Measurements from ENCODE around the gene TRIM8. TPM values are rescaled to one million over a fixed set of nuclear protein-coding genes. Genes with fewer than 3 reads are reported as not detected.
A peak's percentile ranks its signal among the peaks of the same experiment; 100 is the strongest.

Gene TRIM8
- 69.2 and 73.4 TPM in 2 replicates for total RNA-seq (2014; rRNA removed; shearing (Covaris generic); ENCODE audit: low replicate concordance)

DNA sequence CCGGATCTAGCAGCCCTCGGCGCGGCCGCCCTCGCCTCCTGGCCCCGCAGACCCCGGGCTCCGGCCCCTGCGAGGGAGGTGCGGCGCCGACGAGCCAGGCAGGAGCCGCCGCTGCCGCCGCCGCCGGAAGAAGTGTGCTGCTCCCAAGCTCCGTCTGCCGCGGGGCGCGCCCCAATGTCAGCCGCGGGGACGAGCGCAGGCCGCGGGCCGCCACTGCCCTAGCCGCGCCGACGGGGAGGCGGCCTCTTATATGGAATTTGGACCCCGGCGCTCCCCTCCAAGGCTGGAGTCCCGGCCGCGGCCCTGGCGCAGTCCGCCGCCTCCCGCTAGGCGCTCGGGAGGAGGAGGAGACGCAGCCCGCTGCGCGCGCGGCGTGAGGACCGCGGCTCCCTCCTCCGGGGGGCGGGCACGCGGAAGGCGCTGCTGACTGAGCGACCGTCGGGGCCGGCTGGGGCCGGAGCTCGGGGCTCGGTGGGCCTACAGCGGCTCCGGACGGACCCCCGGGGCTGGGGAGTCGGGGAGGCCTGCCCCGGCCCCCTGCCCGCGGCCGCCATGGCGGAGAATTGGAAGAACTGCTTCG, at the start of gene TRIM8:
TSS of gene TRIM8 (plus strand) at position 414 of the 580 bp plus-strand sequence. CDS start at position 553, 139 bp downstream.
- in situ Hi-C loops (cut with HindIII; ENCODE audit: low pct_unique_long_range_greater_than_20kb, low sequenced_read_pairs): no loop called here
- peak; percentile 56 for DNase-seq (ENCODE audit: low read depth)

- in situ Hi-C loops (cut with HindIII; ENCODE audit: low pct_unique_long_range_greater_than_20kb, low sequenced_read_pairs): no loop called here
- no peak for DNase-seq (ENCODE audit: low read depth)
Observed at GRCh38 chr10:102595293-102595692, 49.0 kb upstream of the TRIM8 start.

DNA sequence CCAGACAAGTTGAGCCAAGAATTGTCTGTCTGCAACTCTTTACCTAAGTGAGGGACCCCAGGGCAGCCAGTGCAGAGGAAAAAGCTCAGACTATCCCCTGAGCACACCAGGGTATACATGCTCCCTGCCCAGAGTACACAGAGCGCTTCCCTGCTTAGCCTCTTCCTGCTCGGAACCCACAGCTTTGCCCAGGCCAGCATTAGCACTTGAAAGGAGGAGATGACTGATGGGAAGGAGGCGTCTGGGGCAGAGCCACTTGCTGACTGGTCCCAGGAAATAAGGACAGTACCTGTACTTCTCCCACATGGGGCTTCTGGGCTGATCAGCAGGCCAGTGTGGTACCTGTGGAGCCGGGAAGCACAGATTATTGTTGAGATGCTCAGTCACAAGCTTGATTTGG, 48.4 kb upstream of the TRIM8 start:
- DNase-seq (ENCODE audit: low read depth): no peak
- in situ Hi-C loops (cut with HindIII; ENCODE audit: low pct_unique_long_range_greater_than_20kb, low sequenced_read_pairs): no loop called here

DNA sequence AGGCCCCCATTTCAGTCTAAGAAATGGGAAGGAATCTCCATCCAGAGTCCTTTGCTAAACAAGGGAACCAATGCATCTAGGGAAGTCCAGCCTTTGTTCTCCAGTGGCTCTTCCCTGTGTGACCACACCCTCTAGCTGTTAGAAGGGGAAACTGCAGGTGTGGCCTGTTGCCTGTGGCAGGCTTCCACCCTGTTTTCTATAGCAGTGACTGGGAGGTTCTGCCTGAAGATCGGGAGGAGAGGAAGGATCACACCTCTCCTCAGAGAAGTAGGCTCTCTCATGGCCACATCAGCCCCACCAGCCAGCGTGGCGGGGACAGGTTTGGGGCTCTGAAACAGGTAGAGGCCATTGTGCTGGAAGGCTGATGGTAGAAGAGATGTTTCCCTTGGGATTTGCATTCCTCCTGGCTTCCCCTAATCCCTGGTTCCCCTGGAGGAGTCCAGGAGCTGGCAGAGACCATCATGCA, 47.7 kb upstream of the TRIM8 start:
- in situ Hi-C loops (cut with HindIII; ENCODE audit: low pct_unique_long_range_greater_than_20kb, low sequenced_read_pairs): no loop called here
- peak; percentile 50 for DNase-seq (ENCODE audit: low read depth)

DNA sequence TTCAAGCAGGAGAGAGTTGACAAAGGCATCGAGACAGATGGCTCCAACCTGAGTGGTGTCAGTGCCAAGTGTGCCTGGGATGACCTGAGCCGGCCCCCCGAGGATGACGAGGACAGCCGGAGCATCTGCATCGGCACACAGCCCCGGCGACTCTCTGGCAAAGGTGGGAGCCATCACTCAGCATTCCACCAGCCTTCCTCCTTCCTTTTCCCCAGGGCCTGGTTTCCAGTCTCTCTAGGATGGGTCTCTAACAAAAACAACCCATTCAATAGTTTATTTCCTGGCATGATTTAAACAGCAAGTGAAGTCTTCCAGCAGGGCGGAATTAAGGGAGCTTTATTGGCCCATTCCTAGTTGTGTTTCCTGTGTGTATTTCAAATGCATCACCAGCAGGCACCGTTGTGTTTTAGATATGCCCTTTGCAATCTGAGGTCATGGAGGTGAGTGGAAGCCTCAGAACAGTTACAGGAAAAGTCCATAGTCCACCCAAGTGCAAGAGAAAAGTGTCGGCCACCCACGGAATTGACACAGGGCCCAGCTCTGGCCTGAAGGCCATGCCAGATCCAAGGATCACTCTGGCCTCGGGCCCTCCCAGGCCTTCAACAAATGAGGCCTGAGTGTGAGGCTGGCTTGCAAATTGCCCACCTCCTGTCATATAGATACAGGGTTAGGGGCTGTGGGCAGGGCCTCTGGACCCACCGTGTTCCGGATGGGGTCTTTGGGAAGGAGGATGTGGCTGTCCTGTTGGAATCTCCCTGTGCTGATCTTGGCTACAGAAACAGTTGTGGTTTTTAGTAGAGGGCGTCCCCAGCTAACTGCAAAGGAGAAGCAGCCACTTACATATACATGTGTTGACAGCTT, 46.9 kb upstream of the TRIM8 start:
- no peak for DNase-seq (ENCODE audit: low read depth)
- in situ Hi-C loops (cut with HindIII; ENCODE audit: low pct_unique_long_range_greater_than_20kb, low sequenced_read_pairs): no loop called here

GRCh38 chr10:102598243-102598642, 46.0 kb upstream of the TRIM8 start:
- in situ Hi-C loops (cut with HindIII; ENCODE audit: low pct_unique_long_range_greater_than_20kb, low sequenced_read_pairs): no loop called here

DNA sequence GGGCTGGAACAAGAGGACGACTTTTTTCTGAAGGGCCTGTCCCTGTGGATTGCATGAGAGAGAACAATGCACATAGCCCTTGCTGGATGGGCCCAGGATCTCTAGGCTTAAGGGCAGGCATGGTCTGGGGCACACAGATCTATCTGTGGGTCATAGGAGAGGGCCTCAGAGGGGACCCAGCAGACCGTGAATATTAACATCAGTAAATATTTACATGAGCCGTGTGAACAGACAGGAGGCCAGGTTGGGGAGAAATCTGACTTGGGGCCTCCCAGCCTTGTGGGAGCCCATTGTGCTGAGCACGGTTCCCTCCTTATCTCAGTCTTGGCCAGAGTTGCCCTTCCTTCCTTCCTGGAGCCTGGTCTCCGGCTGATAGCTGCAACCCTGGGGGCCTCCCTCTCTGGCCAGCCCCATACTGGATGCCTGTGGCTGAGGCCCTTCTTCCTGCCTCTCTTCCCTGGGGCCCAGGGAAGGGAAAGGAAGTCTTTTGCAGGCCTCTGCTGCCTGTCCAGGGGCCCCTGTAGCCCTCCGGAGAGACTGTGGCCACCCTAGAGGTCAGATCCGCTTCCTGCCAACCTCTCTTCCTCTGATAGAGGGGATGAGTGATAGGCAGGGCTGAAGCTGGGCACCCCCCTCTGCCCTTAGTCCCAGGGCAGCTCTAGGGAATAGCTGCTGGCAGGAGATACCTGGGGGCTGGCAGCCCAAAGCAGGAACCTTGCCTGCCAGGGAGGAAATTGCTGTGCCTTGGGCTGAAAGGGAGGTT, 44.5 kb upstream of the TRIM8 start:
- in situ Hi-C loops (cut with HindIII; ENCODE audit: low pct_unique_long_range_greater_than_20kb, low sequenced_read_pairs): no loop called here
- no peak for DNase-seq (ENCODE audit: low read depth)

More at GRCh38 chr10:102598243-102598642, 46.0 kb upstream of the TRIM8 start:
- DNase-seq (ENCODE audit: low read depth): no peak

DNA sequence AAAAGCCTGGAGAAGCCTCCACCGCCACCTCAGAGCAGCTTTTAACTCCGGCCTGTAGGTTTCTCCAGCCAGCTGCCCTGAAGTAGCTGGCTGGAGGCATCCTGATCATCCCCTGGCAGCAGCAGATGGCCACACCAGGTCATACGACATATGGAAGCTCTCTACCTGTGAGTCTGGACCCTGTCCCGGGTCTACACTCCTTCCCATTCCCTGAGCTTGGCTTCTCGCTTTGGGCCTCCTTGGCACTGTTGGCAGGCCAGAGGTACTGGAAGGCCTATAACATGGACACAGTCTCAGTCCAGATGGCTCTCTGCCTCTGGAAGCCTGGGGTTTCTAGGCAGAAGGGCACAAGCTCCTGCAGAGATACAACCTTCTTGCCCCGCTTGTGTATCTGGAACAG, 43.5 kb upstream of the TRIM8 start:
- DNase-seq (ENCODE audit: low read depth): no peak
- in situ Hi-C loops (cut with HindIII; ENCODE audit: low pct_unique_long_range_greater_than_20kb, low sequenced_read_pairs): no loop called here

GRCh38 chr10:102601639-102602038, 42.6 kb upstream of the TRIM8 start:
- DNase-seq (ENCODE audit: low read depth): no peak
- in situ Hi-C loops (cut with HindIII; ENCODE audit: low pct_unique_long_range_greater_than_20kb, low sequenced_read_pairs): no loop called here

DNA sequence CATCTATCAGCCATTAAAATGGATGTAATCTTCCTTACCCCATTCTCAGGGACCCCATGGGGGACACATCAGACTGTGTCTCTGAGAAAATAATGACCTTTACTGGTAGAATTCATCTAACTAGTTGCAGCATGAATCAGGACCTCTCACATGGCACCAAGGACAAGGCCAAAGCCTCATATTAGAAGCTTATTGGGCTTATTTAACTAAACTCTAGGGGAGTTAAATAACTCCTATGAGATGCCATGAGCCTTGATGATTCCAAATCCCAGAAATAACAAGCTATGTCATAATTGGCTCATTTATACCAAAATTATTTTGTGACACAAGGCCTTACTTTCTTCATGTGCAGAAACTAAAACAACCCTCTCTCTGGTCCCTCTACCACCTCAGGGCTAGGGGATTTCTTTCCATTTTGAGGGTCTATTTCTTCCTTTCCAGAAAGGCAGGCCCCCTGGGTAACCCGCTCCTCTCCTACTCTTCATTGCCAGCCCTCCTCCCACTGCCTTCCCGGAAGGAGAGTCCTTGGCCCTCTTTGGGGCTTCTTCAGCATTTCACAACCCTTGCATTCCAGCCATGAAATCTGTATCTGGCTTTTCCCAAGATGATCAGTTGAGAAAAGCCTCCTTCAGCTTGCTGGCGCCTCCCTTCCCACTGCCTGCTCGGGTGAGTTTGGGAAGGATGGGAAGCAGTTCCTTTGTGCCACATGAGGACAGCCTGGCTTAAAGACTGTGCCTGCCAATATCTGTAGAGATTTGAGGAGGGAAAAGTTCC, 41.8 kb upstream of the TRIM8 start:
- DNase-seq (ENCODE audit: low read depth): no peak
- in situ Hi-C loops (cut with HindIII; ENCODE audit: low pct_unique_long_range_greater_than_20kb, low sequenced_read_pairs): no loop called here

DNA sequence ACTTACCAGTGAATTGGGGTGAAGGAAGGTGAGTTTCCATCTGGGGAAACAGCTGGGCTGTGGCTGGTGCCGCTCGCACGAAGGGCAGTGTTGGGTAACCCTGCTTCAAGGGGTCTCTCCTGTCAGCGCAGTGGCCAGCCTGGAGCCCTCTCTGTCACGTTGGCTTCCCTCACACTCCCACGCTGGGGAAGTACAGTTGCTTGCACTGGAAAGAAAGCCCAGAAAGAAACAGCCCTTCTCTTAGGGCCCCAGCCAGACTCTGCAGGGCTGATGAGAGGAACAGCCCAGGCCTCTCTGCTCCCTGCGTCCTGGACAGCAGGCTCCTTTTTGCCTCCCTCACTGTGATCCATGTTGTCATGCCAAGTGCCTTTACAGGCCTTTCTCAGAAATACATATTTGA, 40.3 kb upstream of the TRIM8 start:
- in situ Hi-C loops (cut with HindIII; ENCODE audit: low pct_unique_long_range_greater_than_20kb, low sequenced_read_pairs): no loop called here
- no peak for DNase-seq (ENCODE audit: low read depth)

DNA sequence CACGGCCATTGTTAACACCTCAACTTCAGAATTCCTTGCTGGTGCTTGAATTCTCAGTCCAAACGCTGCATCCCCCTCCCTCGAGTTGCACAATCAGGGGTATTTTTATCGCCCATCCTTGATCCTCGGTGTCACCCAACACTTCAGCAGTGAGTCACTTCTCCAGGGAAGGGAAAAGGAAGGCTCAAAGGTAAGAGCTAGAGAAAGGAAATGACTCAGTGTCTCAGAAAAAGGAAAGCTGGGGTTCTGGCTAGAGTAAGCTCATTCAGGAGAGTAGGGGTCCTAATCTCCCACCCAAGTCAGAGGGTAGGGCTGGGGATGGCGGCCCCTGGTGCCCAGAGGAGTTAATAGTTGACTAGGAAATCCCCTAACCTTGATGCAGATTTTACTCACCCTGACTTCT, 39.8 kb upstream of the TRIM8 start:
- peak; percentile 45 for DNase-seq (ENCODE audit: low read depth)
- in situ Hi-C loops (cut with HindIII; ENCODE audit: low pct_unique_long_range_greater_than_20kb, low sequenced_read_pairs): no loop called here

DNA sequence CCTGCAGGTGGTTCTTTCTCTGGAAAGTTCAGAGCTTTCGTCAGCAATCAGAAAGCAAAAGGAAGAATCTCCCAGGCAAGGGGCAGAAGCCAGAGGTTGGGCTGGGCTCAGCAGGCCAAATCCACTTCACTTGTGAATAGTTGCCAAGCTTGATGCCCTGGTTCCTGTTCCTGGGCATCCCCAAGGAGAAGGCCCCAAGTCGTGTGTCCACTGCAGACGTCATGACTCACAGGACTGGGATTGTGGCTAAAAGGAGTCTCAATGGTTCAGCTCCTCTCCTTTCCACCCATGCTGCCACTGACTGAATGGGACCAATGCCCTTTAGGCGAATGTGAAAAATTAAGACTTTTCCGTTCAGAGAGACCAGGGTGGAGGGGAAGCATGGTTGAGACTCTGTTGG, 38.6 kb upstream of the TRIM8 start:
- in situ Hi-C loops (cut with HindIII; ENCODE audit: low pct_unique_long_range_greater_than_20kb, low sequenced_read_pairs): no loop called here

DNA sequence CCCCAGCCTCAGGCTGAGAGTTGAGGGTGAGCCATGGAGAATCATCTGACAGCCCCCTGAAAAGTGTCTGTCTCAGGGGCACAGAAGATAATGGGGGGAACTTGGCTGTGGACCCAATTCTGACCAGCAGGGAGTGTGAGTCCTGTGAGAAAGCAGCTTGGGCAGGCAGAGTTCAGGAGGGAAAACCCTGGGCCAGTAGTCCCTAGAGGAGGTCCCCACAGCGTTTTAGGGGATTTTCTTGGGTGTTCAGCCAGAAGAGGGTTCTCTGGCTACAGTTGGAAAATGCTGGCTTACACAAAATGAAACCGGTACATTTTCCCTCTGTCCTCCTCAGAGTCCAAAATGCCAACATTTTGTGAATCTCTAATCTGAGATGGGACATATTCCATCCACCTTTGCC, 35.8 kb upstream of the TRIM8 start:
- DNase-seq (ENCODE audit: low read depth): no peak
- in situ Hi-C loops (cut with HindIII; ENCODE audit: low pct_unique_long_range_greater_than_20kb, low sequenced_read_pairs): no loop called here

More for the DNA sequence above, 38.6 kb upstream of the TRIM8 start:
- peak; percentile 14 for DNase-seq (ENCODE audit: low read depth)

DNA sequence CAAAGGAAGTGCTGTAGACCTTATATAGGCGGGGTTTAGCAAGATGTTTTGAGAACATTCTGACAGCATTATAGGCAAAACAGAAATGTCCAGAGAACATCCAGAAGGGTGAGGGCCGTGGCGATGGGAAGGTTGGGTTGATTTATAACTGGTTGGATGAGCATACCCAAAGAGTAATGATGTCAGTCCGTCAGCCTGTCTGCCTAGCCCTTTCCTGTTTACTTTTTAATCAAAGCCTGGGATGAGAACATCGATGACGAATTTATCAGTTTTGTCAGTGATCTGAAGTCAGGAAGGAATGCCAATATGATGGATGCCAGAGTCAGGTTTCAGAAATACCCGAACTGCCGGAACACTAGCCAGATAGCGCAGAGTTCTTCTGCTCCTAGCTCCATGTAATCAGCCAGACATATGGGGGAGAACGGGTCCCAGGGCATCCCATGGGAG, 33.8 kb upstream of the TRIM8 start:
- in situ Hi-C loops (cut with HindIII; ENCODE audit: low pct_unique_long_range_greater_than_20kb, low sequenced_read_pairs): no loop called here
- DNase-seq (ENCODE audit: low read depth): no peak

DNA sequence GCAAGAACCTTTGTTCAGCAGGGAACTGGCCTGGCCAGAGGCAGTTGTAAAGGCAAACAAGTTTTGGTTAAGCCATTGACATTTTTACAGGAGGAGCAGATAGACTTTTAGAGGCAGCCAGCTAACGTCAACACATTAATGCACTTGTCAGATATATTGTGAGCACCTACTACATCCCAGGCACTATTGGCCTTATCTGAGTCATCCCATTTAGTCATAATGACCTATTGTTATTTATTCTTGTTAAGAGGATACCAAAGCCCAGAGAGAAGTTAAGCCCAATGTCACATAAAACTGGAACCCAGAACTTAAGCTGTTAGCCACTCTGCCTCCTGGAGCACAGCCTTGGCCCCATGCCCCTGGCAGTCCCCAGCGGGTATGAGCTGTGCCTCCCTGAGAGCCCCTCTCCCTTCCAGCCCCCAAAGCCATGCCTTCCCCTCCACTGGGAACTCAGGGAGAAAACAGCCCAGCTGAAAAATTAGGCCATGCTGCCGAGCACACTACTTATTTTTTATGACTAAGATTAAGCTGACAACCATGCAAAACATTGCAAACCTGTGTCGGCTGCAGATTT, 32.7 kb upstream of the TRIM8 start:
- DNase-seq (ENCODE audit: low read depth): no peak
- in situ Hi-C loops (cut with HindIII; ENCODE audit: low pct_unique_long_range_greater_than_20kb, low sequenced_read_pairs): no loop called here

- no peak for DNase-seq (ENCODE audit: low read depth)
- in situ Hi-C loops (cut with HindIII; ENCODE audit: low pct_unique_long_range_greater_than_20kb, low sequenced_read_pairs): no loop called here
Observed at GRCh38 chr10:102612964-102613275, 31.4 kb upstream of the TRIM8 start.

- in situ Hi-C loops (cut with HindIII; ENCODE audit: low pct_unique_long_range_greater_than_20kb, low sequenced_read_pairs): no loop called here
- no peak for DNase-seq (ENCODE audit: low read depth)
Observed at GRCh38 chr10:102613286-102613685, 31.0 kb upstream of the TRIM8 start.
